ENCODE results near the gene FAM111B.
A peak's percentile ranks its signal among the peaks of the same experiment; 100 is the strongest.
"Not testable (repeated sequence)": the region's sequence is repeated elsewhere in the genome, so short reads cannot be mapped to it uniquely, and the experiment has no call there.

The FAM111B gene

GRCh38 chr11:59069087-59069486 lies 38.0 kb upstream of the FAM111B start:
- TF ChIP-seq REST (IDR thresholded peaks at IDR 0.05; ENCODE audit: insufficient replicate concordance, low read depth) (no peak), POLR2AphosphoS5 (IDR thresholded peaks at IDR 0.05; ENCODE audit: low read depth) (no peak), CTCF (IDR thresholded peaks at IDR 0.05; ENCODE audit: insufficient read depth, low read length) (no peak), GABPA (IDR thresholded peaks at IDR 0.05; ENCODE audit: low read depth) (no peak), SPI1 (IDR thresholded peaks at IDR 0.05; ENCODE audit: borderline replicate concordance, low read depth) (no peak)
- H3K4me3 ChIP-seq (replicated peaks; ENCODE audit: insufficient read depth, low read length): no peak overlapping the region
- no peak for DNase-seq (ENCODE audit: low read depth in 1 of 2, low spot score in 1 of 2)
- H3K27me3 ChIP-seq (ENCODE audit: insufficient read depth, poor library complexity, severe bottlenecking): no peaks in the 10 kb centered on the region
- no peak overlapping the region for H3K27ac ChIP-seq (replicated peaks)

GRCh38 chr11:59076876-59077571 lies 30.0 kb upstream of the FAM111B start:
- TF ChIP-seq POLR2AphosphoS5 (IDR thresholded peaks at IDR 0.05; ENCODE audit: low read depth): no peak
- TF ChIP-seq SPI1 (IDR thresholded peaks at IDR 0.05; ENCODE audit: borderline replicate concordance, low read depth): peak; percentile 96
- Histone ChIP-seq H3K4me3 (replicated peaks; ENCODE audit: insufficient read depth, low read length) (no peak overlapping the region), H3K27me3 (ENCODE audit: insufficient read depth, poor library complexity, severe bottlenecking) (no peaks in the 10 kb centered on the region), H3K27ac (replicated peaks) (no peak overlapping the region)
- DNase-seq (ENCODE audit: low read depth in 1 of 2, low spot score in 1 of 2): peak in 1 of 2 experiments; percentile 53

GRCh38 chr11:59078435-59078834 lies 28.6 kb upstream of the FAM111B start:
- TF ChIP-seq POLR2AphosphoS5 (IDR thresholded peaks at IDR 0.05; ENCODE audit: low read depth): no peak
- TF ChIP-seq CTCF (IDR thresholded peaks at IDR 0.05; ENCODE audit: insufficient read depth, low read length): no peak
- no peak for TF ChIP-seq GABPA (IDR thresholded peaks at IDR 0.05; ENCODE audit: low read depth)
- TF ChIP-seq SPI1 (IDR thresholded peaks at IDR 0.05; ENCODE audit: borderline replicate concordance, low read depth): peak; percentile 7; the same call in 1 of the 2 replicates
- Histone ChIP-seq H3K27me3 (ENCODE audit: insufficient read depth, poor library complexity, severe bottlenecking) (no peaks in the 10 kb centered on the region), H3K27ac (replicated peaks) (no peak overlapping the region), H3K4me3 (replicated peaks; ENCODE audit: insufficient read depth, low read length) (no peak overlapping the region)
- no peak for DNase-seq (ENCODE audit: low read depth in 1 of 2, low spot score in 1 of 2)

- H3K27ac ChIP-seq (replicated peaks): no peak overlapping the region
Measured at GRCh38 chr11:59079086-59079485, 28.0 kb upstream of the FAM111B start.

GRCh38 chr11:59080421-59080820 lies 26.6 kb upstream of the FAM111B start:
- not testable (repeated sequence) for H3K27ac ChIP-seq (replicated peaks); H3K4me3 ChIP-seq (replicated peaks; ENCODE audit: insufficient read depth, low read length); DNase-seq (ENCODE audit: low read depth in 1 of 2, low spot score in 1 of 2); H3K27me3 ChIP-seq (ENCODE audit: insufficient read depth, poor library complexity, severe bottlenecking)

More at GRCh38 chr11:59079086-59079485, 28.0 kb upstream of the FAM111B start:
- H3K27me3 ChIP-seq (ENCODE audit: insufficient read depth, poor library complexity, severe bottlenecking): no peaks in the 10 kb centered on the region
- H3K4me3 ChIP-seq (replicated peaks; ENCODE audit: insufficient read depth, low read length): no peak overlapping the region
- no peak for TF ChIP-seq GABPA (IDR thresholded peaks at IDR 0.05; ENCODE audit: low read depth)
- DNase-seq (ENCODE audit: low read depth in 1 of 2, low spot score in 1 of 2): no peak

- not testable (repeated sequence) for H3K4me3 ChIP-seq (replicated peaks; ENCODE audit: insufficient read depth, low read length); DNase-seq (ENCODE audit: low read depth in 1 of 2, low spot score in 1 of 2); H3K27me3 ChIP-seq (ENCODE audit: insufficient read depth, poor library complexity, severe bottlenecking); H3K27ac ChIP-seq (replicated peaks)
Measured at GRCh38 chr11:59081430-59082020, 25.5 kb upstream of the FAM111B start.

- DNase-seq (ENCODE audit: low read depth in 1 of 2, low spot score in 1 of 2); H3K4me3 ChIP-seq (replicated peaks; ENCODE audit: insufficient read depth, low read length); H3K27ac ChIP-seq (replicated peaks); H3K27me3 ChIP-seq (ENCODE audit: insufficient read depth, poor library complexity, severe bottlenecking): not testable (repeated sequence)
Measured at GRCh38 chr11:59086007-59086406, 21.0 kb upstream of the FAM111B start, which contains the start of gene GLYATL1B. Gene GLYATL1B (plus strand): TSS chr11:59086307. CDS start chr11:59086307, 0 bp downstream.
